ENCODE results near the gene NME3. TPM values are rescaled to one million over a fixed set of nuclear protein-coding genes. Genes with fewer than 3 reads are reported as not detected.

The NME3 gene
- total and polyA plus RNA-seq, 2 of the 13 experiments (the other 11 are each of a cell fraction or from before 2014, with no cell fraction given): 10.4 to 15.9 TPM

- TF ChIP-seq HMGXB3 (CRISPR knock-in tag; IDR thresholded peaks at IDR 0.05; ENCODE audit: borderline replicate concordance) (no peak), ZNF784 (CRISPR knock-in tag; IDR thresholded peaks at IDR 0.05; ENCODE audit: borderline replicate concordance) (no peak), SPEN (CRISPR knock-in tag; IDR thresholded peaks at IDR 0.05; ENCODE audit: low read depth) (0 out of 2 replicates have a peak, but pooled peaks have one; percentile 12), ZNF879 (CRISPR knock-in tag; IDR thresholded peaks at IDR 0.05) (0 out of 2 replicates have a peak, but pooled peaks have one; percentile 0), ZBTB4 (CRISPR knock-in tag; IDR thresholded peaks at IDR 0.05; ENCODE audit: borderline replicate concordance) (no peak), HNF1A (IDR thresholded peaks at IDR 0.05; ENCODE audit: low read depth) (no peak), HNF1A (CRISPR knock-in tag; IDR thresholded peaks at IDR 0.05; ENCODE audit: borderline replicate concordance) (no peak), MZF1 (CRISPR knock-in tag; IDR thresholded peaks at IDR 0.05; ENCODE audit: borderline replicate concordance) (no peak), ZNF280B (CRISPR knock-in tag; IDR thresholded peaks at IDR 0.05; ENCODE audit: borderline replicate concordance) (no peak), KAT8 (CRISPR knock-in tag; IDR thresholded peaks at IDR 0.05) (no peak), ZNF660 (CRISPR knock-in tag; IDR thresholded peaks at IDR 0.05; ENCODE audit: borderline replicate concordance, low read depth) (no peak), ZNF841 (CRISPR knock-in tag; IDR thresholded peaks at IDR 0.05; ENCODE audit: borderline replicate concordance) (no peak)
These were observed 2.5 kb upstream of the NME3 start (continued) for GRCh38 chr16:1773703-1774447.

All from HepG2 (cell line).